ENCODE results near the gene JADE1. TPM values are rescaled to one million over a fixed set of nuclear protein-coding genes. Genes with fewer than 3 reads are reported as not detected.
A peak's percentile ranks its signal among the peaks of the same experiment; 100 is the strongest.

The JADE1 gene
- total RNA-seq, 8 experiments from 2014 or later: 8.1 to 31.4 (median 20.7) TPM

DNA sequence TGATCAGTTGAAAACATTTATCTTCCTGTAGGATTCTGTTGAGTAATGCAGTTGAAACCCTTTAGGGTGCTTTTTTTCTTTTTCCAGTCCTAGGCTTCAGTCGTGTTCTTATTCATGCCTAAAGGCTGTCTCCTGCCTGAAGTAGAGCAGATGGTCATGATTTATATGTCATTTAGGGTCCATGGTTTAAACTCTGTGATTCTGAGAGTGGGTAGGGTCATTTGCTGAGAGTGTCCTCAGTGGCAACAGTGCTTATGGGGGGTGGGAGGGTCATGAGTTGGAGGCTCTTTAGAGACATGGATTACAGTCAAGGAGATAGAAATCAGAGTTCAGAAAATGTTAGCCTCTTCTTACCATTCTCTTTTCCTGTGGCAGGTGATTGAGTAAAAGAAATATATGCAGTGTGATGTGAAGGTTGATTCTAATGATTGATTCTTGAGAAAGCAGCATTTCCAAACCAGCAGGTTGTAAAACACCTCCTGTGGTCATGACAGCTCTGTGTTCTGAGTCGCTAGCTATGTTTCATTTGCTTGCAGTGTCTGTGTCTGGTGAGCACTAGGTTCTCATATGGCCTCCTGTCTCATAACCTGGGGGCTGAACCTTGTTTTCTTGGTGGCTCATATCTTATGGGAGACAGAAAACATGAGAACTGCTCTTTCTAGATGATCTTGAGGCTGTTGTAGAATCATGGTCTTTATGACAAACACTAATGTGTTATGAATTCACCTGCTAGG is 60.4 kb downstream of the JADE1 start:
- H3K4me1 ChIP-seq (replicated peaks in 1 of 2): peaks cover 0 to 11% of the 10 kb centered on the region in 2 donors
- H3K4me3 ChIP-seq: no peak overlapping the region
- in situ Hi-C loops (cut with MboI; ENCODE audit: low pct_unique_long_range_greater_than_20kb in 2 of 9, low sequenced_read_pairs in 9 of 9, unreplicated experiment in 9 of 9): loop anchor here in 5 of 9 experiments (10.0 to 25.0 kb wide), 3 partner anchors 55 to 683 kb away; no protein-coding TSS in a partner anchor
- 62 to 83% (median 75%) methylated on average over 2 of the region's 2 CpGs; no CpG with 5 or more reads in 6 of the 10 experiments for WGBS, 10 experiments
- peak in 3 of 8 experiments; percentile 46 to 83 (median 79) for ATAC-seq (replicated peaks in 6 of 8)
- no peak overlapping the region for H3K27ac ChIP-seq

DNA sequence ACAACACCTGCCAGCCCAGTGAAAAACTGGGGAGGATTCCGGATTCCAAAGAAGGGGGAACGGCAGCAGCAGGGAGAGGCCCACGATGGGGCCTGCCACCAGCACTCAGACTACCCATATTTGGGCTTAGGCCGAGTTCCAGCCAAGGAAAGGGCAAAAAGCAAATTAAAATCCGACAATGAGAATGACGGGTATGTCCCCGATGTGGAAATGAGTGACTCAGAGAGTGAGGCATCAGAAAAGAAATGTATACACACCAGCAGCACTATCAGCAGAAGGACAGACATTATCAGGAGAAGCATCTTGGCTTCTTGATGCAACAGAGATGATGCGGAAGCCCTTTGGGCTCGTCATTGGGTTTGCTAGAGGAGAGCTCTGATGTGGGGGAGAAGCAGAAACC is 62.4 kb downstream of the JADE1 start:
- H3K27ac ChIP-seq: no peak overlapping the region
- 8 to 100% (median 95%) methylated on average over 2 to 6 of the region's 9 CpGs; no CpG with 5 or more reads in 1 of the 10 experiments for WGBS, 10 experiments
- peaks cover 0 to 11% of the 10 kb centered on the region in 2 donors for H3K4me1 ChIP-seq (replicated peaks in 1 of 2)
- in situ Hi-C loops (cut with MboI; ENCODE audit: low pct_unique_long_range_greater_than_20kb in 2 of 9, low sequenced_read_pairs in 9 of 9, unreplicated experiment in 9 of 9): loop anchor here in 5 of 9 experiments (25.0 kb wide), 2 partner anchors 410 to 685 kb away; no protein-coding TSS in a partner anchor
- peak in 1 of 8 experiments; percentile 67 for ATAC-seq (replicated peaks in 6 of 8)
- no peak overlapping the region for H3K4me3 ChIP-seq

DNA sequence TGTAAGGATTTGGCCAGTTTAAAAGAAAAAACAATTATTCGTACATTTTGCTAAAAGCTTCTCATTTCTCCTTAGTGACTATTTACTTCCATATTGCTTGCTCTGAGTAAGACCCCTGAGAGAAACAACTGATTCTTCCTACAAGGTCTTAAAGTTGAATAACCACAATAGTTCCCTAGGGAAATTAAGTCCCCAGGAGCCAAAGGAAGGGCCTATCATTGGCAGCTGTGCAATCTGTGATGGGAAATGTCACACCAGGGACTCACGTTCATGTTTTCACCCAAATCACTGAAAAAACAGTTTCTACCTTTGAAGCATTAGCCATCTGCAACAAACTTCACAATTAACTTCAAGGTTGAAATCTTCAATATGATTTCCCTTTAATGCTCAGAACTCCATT is 66.7 kb downstream of the JADE1 start:
- in situ Hi-C loops (cut with MboI; ENCODE audit: low pct_unique_long_range_greater_than_20kb in 2 of 9, low sequenced_read_pairs in 9 of 9, unreplicated experiment in 9 of 9): no loop called here
- Histone ChIP-seq H3K27ac (no peak overlapping the region), H3K4me3 (no peak overlapping the region), H3K4me1 (replicated peaks in 1 of 2) (no peaks in the 10 kb centered on the region)
- 60 to 100% (median 82%) methylated on average over 1 to 2 of the region's 2 CpGs; no CpG with 5 or more reads in 2 of the 10 experiments for WGBS, 10 experiments
- no peak for ATAC-seq (replicated peaks in 6 of 8)

DNA sequence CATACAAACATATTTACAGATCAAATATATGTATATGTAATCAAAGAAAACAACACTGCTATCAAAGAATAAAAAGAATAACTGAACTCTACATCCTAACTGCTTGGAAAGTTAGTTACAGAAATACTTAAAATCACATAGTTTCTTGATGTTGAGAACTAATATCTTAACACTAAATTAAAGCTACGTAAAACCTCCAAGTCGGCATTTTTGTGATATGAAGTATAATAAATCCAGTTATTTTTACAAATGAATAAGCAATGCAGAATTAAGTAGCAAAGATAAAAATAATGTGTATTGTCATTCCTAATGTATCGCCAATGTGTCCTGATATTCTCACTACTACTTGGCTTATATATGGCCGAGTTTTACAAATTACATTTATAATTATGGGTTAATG is 68.4 kb downstream of the JADE1 start:
- Histone ChIP-seq H3K4me1 (replicated peaks in 1 of 2) (no peaks in the 10 kb centered on the region), H3K27ac (no peak overlapping the region), H3K4me3 (no peak overlapping the region)
- WGBS, 10 experiments: 80 to 96% (median 89%) methylated on average over 1 to 4 of the region's 4 CpGs; no CpG with 5 or more reads in 1 of the 10 experiments
- in situ Hi-C loops (cut with MboI; ENCODE audit: low pct_unique_long_range_greater_than_20kb in 2 of 9, low sequenced_read_pairs in 9 of 9, unreplicated experiment in 9 of 9): no loop called here
- no peak for ATAC-seq (replicated peaks in 6 of 8)

DNA sequence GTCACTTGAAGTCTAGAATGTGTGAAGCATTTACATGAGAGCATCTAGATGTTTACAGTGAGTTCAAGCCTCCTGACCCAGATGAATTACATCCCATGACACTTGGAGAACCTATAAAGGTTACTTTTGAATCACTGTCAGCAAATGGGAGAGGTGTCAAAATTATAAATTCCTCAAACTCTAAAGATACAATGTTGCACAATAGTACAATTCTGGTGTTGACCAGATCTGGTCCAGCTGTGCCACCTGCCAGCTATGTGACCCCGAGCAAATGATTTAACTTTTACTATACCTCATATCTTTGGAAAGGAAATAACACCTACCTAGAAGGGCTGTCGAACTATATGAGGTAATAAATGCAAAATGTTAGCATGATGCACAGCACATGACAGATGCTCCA is 69.8 kb downstream of the JADE1 start:
- Histone ChIP-seq H3K4me1 (replicated peaks in 1 of 2) (no peaks in the 10 kb centered on the region), H3K4me3 (no peak overlapping the region), H3K27ac (no peak overlapping the region)
- WGBS, 10 experiments: 29 to 100% (median 82%) methylated on average over 1 to 2 of the region's 2 CpGs; no CpG with 5 or more reads in 2 of the 10 experiments
- no peak for ATAC-seq (replicated peaks in 6 of 8)
- in situ Hi-C loops (cut with MboI; ENCODE audit: low pct_unique_long_range_greater_than_20kb in 2 of 9, low sequenced_read_pairs in 9 of 9, unreplicated experiment in 9 of 9): no loop called here

DNA sequence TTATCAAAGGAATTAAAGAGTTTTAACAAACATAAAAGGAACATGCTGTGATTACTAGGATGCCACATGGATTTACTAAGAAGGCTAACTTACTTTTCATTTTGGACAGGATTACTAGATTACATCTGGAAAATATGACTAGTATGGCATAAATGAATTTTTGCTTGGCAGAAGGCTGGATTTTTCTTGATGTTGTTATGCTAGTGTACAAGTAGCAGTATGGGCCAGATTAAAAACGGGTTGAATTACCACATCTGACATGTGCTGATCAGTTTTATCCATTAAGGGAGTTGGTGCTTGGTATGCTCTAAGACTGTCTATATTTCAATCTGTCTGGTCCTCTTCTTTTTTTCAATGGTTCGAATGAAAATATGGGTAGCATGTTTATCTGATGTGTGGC is 70.5 kb downstream of the JADE1 start:
- WGBS, 10 experiments: 0 to 71% (median 25%) methylated on average over 1 to 2 of the region's 2 CpGs; no CpG with 5 or more reads in 3 of the 10 experiments
- H3K27ac ChIP-seq: no peak overlapping the region
- no peaks in the 10 kb centered on the region for H3K4me1 ChIP-seq (replicated peaks in 1 of 2)
- in situ Hi-C loops (cut with MboI; ENCODE audit: low pct_unique_long_range_greater_than_20kb in 2 of 9, low sequenced_read_pairs in 9 of 9, unreplicated experiment in 9 of 9): no loop called here
- no peak overlapping the region for H3K4me3 ChIP-seq
- ATAC-seq (replicated peaks in 6 of 8): no peak

DNA sequence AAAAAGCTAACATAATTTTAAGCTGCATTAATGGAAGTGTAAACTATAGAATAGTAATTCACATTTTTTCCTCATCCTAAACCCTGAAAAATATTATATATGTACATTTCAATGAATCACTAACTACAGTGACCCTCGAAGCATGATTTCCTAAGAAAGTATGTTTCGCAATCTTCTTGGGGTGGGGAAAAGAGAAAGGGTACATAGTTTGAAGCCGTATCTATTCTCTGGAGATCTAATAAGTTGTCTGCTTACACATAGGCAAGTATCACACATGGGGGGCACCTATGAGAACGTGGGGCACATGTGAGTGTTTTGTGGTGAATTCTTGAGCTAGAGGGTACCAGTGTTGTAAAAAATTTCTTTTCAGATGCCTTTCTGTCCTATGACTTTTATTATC is 71.2 kb downstream of the JADE1 start:
- Histone ChIP-seq H3K4me3 (no peak overlapping the region), H3K4me1 (replicated peaks in 1 of 2) (no peaks in the 10 kb centered on the region), H3K27ac (no peak overlapping the region)
- in situ Hi-C loops (cut with MboI; ENCODE audit: low pct_unique_long_range_greater_than_20kb in 2 of 9, low sequenced_read_pairs in 9 of 9, unreplicated experiment in 9 of 9): no loop called here
- WGBS, 10 experiments: 37 to 100% (median 89%) methylated on average over 1 to 4 of the region's 4 CpGs; no CpG with 5 or more reads in 1 of the 10 experiments
- ATAC-seq (replicated peaks in 6 of 8): no peak

DNA sequence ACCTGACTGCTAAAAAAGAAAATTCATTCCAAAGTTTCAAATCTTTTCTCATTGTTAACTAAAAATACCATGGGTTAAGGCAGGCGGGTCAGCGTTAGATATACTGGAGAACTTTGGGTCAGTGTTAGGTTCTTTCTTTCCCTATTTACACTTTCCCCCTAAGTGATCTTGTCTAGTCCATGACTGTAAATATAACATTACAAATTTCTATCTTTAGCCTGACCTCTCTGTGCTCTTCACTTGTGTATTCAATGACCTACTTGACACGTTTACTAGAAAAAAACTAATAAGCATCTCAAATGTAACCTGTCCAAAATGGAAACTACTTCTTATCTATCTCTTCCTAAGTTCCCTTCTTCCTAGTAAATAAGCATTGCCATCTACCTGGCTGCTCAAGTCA is 95.3 kb downstream of the JADE1 start:
- ATAC-seq (replicated peaks in 6 of 8): no peak
- Histone ChIP-seq H3K4me1 (replicated peaks in 1 of 2) (peaks cover 0 to 3% of the 10 kb centered on the region in 2 donors), H3K27ac (no peak overlapping the region), H3K4me3 (no peak overlapping the region)
- WGBS, 10 experiments: 81 to 100% (median 96%) methylated on average over 1 to 3 of the region's 3 CpGs
- in situ Hi-C loops (cut with MboI; ENCODE audit: low pct_unique_long_range_greater_than_20kb in 2 of 9, low sequenced_read_pairs in 9 of 9, unreplicated experiment in 9 of 9): no loop called here

DNA sequence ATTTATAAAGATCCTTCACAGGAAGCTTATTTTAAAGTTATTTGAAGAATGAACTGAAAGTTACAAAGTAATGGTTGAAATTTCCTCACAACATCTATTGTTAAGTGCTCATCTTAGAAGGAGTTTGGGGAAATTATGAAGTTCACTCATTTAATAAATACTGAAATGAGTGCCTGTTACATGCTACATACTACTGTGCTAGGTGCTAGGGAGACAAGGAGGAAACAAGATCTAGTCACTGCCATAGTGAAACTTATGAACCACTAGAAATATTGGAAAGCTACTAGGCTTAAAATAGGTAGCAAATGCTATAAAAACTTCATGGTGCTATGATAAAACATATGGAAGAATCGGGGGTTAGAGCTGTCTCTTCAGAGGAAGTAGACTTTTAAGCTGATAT is 97.1 kb downstream of the JADE1 start:
- Histone ChIP-seq H3K4me1 (replicated peaks in 1 of 2) (peaks cover 0 to 3% of the 10 kb centered on the region in 2 donors), H3K27ac (no peak overlapping the region), H3K4me3 (no peak overlapping the region)
- in situ Hi-C loops (cut with MboI; ENCODE audit: low pct_unique_long_range_greater_than_20kb in 2 of 9, low sequenced_read_pairs in 9 of 9, unreplicated experiment in 9 of 9): no loop called here
- 10 to 100% (median 83%) methylated on average over 1 of the region's 1 CpG; no CpG with 5 or more reads in 1 of the 10 experiments for WGBS, 10 experiments
- no peak for ATAC-seq (replicated peaks in 6 of 8)

DNA sequence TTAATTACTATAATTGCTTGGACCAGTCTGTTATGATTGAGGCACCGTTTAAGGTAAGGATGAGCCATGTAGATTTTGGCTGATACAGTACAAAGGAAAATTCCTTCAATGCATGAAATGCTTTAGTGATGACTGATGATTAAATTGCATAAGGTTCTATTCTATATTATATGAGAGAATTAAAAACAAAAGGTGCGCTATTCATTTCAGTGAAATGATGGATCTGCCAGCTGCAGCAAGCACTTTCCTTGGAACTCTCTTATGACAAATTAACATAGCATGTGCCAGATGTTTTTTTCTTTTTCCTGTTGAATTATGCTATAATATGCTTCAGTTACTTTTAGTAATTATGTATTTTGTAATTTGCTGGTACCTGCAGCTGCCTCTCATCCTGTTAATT is 98.5 kb downstream of the JADE1 start:
- in situ Hi-C loops (cut with MboI; ENCODE audit: low pct_unique_long_range_greater_than_20kb in 2 of 9, low sequenced_read_pairs in 9 of 9, unreplicated experiment in 9 of 9): no loop called here
- Histone ChIP-seq H3K4me1 (replicated peaks in 1 of 2) (peaks cover 0 to 3% of the 10 kb centered on the region in 2 donors), H3K4me3 (no peak overlapping the region), H3K27ac (no peak overlapping the region)
- WGBS, 10 experiments: 52 to 100% (median 94%) methylated on average over 1 to 2 of the region's 2 CpGs; no CpG with 5 or more reads in 3 of the 10 experiments
- ATAC-seq (replicated peaks in 6 of 8): no peak

DNA sequence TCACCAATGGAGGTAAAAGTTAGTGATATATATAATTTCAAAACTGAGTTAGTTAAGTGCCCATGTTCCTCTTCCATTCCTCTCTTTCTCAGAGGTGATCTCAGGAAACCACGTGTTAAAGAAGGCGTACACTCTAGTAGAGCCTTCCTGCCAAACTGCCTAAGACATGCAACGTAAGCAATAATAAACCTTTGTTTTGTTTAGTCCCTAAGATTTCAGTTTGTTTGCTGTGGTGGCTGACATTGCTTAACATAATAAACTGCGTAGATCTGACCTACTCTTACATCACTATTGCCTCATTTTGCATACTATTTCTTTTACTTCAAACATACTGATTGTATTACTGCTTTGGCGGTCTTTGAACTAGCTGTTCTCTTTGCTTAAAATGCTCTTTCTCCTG is 99.2 kb downstream of the JADE1 start:
- WGBS, 10 experiments: 86 to 100% (median 91%) methylated on average over 2 to 5 of the region's 5 CpGs
- ATAC-seq (replicated peaks in 6 of 8): no peak
- H3K4me1 ChIP-seq (replicated peaks in 1 of 2): peaks cover 0 to 3% of the 10 kb centered on the region in 2 donors
- in situ Hi-C loops (cut with MboI; ENCODE audit: low pct_unique_long_range_greater_than_20kb in 2 of 9, low sequenced_read_pairs in 9 of 9, unreplicated experiment in 9 of 9): no loop called here
- H3K27ac ChIP-seq: no peak overlapping the region
- no peak overlapping the region for H3K4me3 ChIP-seq

DNA sequence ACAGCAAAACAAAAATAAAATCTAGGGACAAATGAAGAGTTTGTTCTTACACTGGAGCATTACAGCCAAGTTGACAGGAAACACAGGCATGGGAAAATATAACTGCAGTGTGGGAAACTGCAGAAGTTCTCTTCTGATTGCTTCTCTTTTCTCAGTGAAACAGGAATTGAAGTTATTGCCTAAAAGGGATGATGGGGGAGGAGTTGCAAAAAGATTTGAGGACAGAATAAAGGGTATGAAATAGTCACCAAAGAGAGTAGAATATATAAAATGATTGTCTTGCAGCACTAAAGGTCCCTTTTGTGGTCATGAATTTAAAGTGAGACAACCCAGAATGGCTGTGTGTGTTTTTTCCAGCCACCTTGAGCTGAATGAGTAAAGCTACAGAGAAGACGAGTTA is 103.7 kb downstream of the JADE1 start:
- ATAC-seq (replicated peaks in 6 of 8): no peak
- H3K4me3 ChIP-seq: no peak overlapping the region
- H3K4me1 ChIP-seq (replicated peaks in 1 of 2): no peaks in the 10 kb centered on the region
- WGBS, 10 experiments: 50 to 100% (median 88%) methylated on average over 1 of the region's 1 CpG; no CpG with 5 or more reads in 1 of the 10 experiments
- in situ Hi-C loops (cut with MboI; ENCODE audit: low pct_unique_long_range_greater_than_20kb in 2 of 9, low sequenced_read_pairs in 9 of 9, unreplicated experiment in 9 of 9): no loop called here
- H3K27ac ChIP-seq: no peak overlapping the region

DNA sequence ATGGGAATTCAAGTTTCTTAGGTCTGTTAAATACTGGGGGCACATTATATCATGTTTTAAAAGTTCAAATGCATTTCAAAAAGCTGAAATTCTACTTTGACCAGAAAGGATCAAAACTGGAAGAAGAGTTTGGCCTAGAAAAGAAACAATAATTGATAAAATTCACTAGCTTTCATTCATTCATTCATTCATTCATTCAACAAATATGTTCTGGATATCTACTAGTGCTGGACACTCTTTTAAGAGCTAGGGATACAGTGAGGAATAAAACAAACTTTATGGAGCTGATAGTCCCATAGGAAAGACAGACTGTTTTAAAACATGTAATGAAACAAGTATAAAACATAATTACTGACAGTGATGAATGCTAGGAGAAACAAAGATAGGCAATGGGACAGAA is 106.0 kb downstream of the JADE1 start:
- ATAC-seq (replicated peaks in 6 of 8): no peak
- Histone ChIP-seq H3K4me3 (no peak overlapping the region), H3K27ac (no peak overlapping the region), H3K4me1 (replicated peaks in 1 of 2) (no peaks in the 10 kb centered on the region)
- in situ Hi-C loops (cut with MboI; ENCODE audit: low pct_unique_long_range_greater_than_20kb in 2 of 9, low sequenced_read_pairs in 9 of 9, unreplicated experiment in 9 of 9): no loop called here

DNA sequence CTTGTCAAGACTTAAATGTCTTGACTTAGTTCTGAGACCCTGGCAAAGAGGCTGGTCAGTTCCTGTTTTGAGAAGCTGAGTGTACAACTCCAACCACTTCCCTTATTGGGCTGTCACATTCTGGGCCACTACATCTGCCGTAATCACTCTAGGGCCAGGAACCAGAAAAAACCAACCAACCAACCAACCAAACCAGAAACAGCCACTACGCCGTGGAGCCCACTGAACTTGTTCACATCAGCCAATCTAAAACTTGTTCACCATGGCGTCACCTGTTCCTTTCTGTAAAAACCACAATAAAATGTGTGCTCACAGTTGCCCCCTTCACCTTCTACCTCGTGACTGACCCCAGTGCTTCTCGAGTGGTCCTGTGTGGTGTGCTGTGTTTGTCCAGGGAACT is 107.3 kb downstream of the JADE1 start:
- Histone ChIP-seq H3K27ac (no peak overlapping the region), H3K4me1 (replicated peaks in 1 of 2) (no peaks in the 10 kb centered on the region), H3K4me3 (no peak overlapping the region)
- in situ Hi-C loops (cut with MboI; ENCODE audit: low pct_unique_long_range_greater_than_20kb in 2 of 9, low sequenced_read_pairs in 9 of 9, unreplicated experiment in 9 of 9): no loop called here
- no peak for ATAC-seq (replicated peaks in 6 of 8)
- WGBS, 10 experiments: 80 to 100% (median 96%) methylated on average over 1 to 6 of the region's 6 CpGs; no CpG with 5 or more reads in 2 of the 10 experiments
